Measurements from ENCODE around the gene CCL18. TPM values are rescaled to one million over a fixed set of nuclear protein-coding genes. Genes with fewer than 3 reads are reported as not detected.
"Not testable (repeated sequence)": the region's sequence is repeated elsewhere in the genome, so short reads cannot be mapped to it uniquely, and the experiment has no call there.

Gene CCL18
- total and polyA plus RNA-seq, 9 of the 15 experiments (the other 6 are each of a cell fraction or from before 2014, with no cell fraction given) = not detected

DNA sequence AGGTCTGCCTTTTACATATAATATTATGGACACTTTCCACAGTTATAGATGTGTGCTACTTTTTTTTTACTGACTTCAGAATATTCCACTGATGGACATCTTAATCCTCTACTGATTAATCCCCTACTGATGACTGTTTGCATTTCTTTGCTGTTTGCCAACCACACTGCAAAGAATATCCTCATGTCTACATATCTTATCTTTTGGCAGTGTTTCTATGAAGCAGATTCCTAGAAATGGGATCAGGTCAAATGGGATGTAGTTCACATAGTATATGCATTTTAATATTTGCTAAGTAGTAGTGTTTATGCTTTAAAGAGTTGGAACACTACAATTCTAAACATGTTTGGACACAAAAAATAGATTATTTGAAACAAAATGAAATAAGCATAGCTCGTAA is 22.7 kb downstream of the CCL18 start (continued):
- no peak for TF ChIP-seq RBM25 (IDR thresholded peaks at IDR 0.05; ENCODE audit: low read depth, low read length, severe bottlenecking)

GRCh38 chr17:36087471-36087870 is 23.4 kb downstream of the CCL18 start:
- in situ Hi-C loops (cut with MboI); H3K4me2 ChIP-seq (ENCODE audit: insufficient read depth, low read length); H3K9me3 ChIP-seq (replicated peaks; ENCODE audit: control insufficient read depth, insufficient read depth, low read depth, low read length); H3K27ac ChIP-seq (ENCODE audit: extremely low read depth, low read depth, low read length); H3K79me2 ChIP-seq (ENCODE audit: control insufficient read depth, insufficient read depth, low read length); H3K4me3 ChIP-seq; POLR2A ChIA-PET; FAIRE-seq; ATAC-seq; H3K36me3 ChIP-seq (ENCODE audit: control insufficient read depth, insufficient read depth, low read length); H4K20me1 ChIP-seq (replicated peaks; ENCODE audit: control insufficient read depth, insufficient read depth, low read length); CTCF ChIA-PET (ENCODE audit: low intra/inter-chr PET ratio); H3K9me1 ChIP-seq (ENCODE audit: control insufficient read depth, insufficient read depth, low read length); H3K9ac ChIP-seq (ENCODE audit: insufficient read depth in 1 of 2, low read depth in 2 of 2, low read length in 2 of 2); DNase-seq (ENCODE audit: extremely low read depth in 1 of 4, low spot score in 3 of 4); intact Hi-C loops (cut with micrococcal nuclease); BruUV-seq (replicated peaks); H3K4me1 ChIP-seq (replicated peaks in 1 of 2; ENCODE audit: control insufficient read depth in 2 of 2, insufficient read depth in 2 of 2, low read length in 2 of 2); H2AFZ ChIP-seq (ENCODE audit: low read depth, low read length): not testable (repeated sequence)
- peaks cover 13 to 18% of the 10 kb centered on the region in 2 experiments; a peak in 4 of 5 replicates for H3K27me3 ChIP-seq (ENCODE audit: control insufficient read depth in 2 of 2, insufficient read depth in 2 of 2, low read length in 2 of 2)
- WGBS (ENCODE audit: insufficient coverage, low coverage, missing lambda C conversion rate) = no CpG with 5 or more reads among the region's 3 CpGs

GRCh38 chr17:36087897-36088572 is 24.0 kb downstream of the CCL18 start:
- FAIRE-seq; POLR2A ChIA-PET; in situ Hi-C loops (cut with MboI); H3K4me3 ChIP-seq; H3K9me1 ChIP-seq (ENCODE audit: control insufficient read depth, insufficient read depth, low read length); CTCF ChIA-PET (ENCODE audit: low intra/inter-chr PET ratio); BruUV-seq (replicated peaks); H3K79me2 ChIP-seq (ENCODE audit: control insufficient read depth, insufficient read depth, low read length); ATAC-seq; H4K20me1 ChIP-seq (replicated peaks; ENCODE audit: control insufficient read depth, insufficient read depth, low read length); H3K36me3 ChIP-seq (ENCODE audit: control insufficient read depth, insufficient read depth, low read length); H3K9me3 ChIP-seq (replicated peaks; ENCODE audit: control insufficient read depth, insufficient read depth, low read depth, low read length); intact Hi-C loops (cut with micrococcal nuclease); H3K27ac ChIP-seq (ENCODE audit: extremely low read depth, low read depth, low read length); H2AFZ ChIP-seq (ENCODE audit: low read depth, low read length); H3K4me1 ChIP-seq (replicated peaks in 1 of 2; ENCODE audit: control insufficient read depth in 2 of 2, insufficient read depth in 2 of 2, low read length in 2 of 2); DNase-seq (ENCODE audit: extremely low read depth in 1 of 4, low spot score in 3 of 4); H3K4me2 ChIP-seq (ENCODE audit: insufficient read depth, low read length); H3K9ac ChIP-seq (ENCODE audit: insufficient read depth in 1 of 2, low read depth in 2 of 2, low read length in 2 of 2): not testable (repeated sequence)
- 2% methylated on average over 9 of the region's 10 CpGs for WGBS (ENCODE audit: insufficient coverage, low coverage, missing lambda C conversion rate)
- peaks cover 13 to 18% of the 10 kb centered on the region in 2 experiments; a peak in 4 of 5 replicates for H3K27me3 ChIP-seq (ENCODE audit: control insufficient read depth in 2 of 2, insufficient read depth in 2 of 2, low read length in 2 of 2)
